GM21619 (cell line): ENCODE results near the gene AMOTL2.

Experiments used
- ATAC-seq: cut with Tn5 transposase; IDR thresholded peaks from one replicate; pipeline ENCODE4 v1.9.1; 2021; ENCODE audit not compliant: unreplicated experiment

The AMOTL2 gene

GRCh38 chr3:134380249-134380648, 6.0 kb upstream of the AMOTL2 start:
- no peak for ATAC-seq

DNA sequence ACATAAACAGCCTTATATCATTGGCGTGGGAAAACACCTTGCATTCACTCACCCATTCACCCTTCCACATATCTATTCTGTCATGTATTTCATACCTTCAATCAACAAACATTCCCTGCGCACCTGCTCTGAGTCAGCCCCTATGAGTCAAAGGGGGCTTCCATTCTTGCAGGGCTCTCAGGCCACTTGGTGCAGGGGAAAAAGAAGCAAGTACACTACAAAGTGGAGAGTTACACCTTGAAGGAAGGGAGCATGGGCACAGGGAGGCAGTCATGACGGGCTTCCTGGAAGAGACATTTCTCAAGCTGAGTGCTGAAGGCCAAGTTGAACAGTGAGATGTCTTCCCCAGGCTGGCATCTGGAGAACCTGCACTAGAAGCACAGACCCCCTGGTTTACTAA, 4.6 kb upstream of the AMOTL2 start:
- no peak for ATAC-seq

DNA sequence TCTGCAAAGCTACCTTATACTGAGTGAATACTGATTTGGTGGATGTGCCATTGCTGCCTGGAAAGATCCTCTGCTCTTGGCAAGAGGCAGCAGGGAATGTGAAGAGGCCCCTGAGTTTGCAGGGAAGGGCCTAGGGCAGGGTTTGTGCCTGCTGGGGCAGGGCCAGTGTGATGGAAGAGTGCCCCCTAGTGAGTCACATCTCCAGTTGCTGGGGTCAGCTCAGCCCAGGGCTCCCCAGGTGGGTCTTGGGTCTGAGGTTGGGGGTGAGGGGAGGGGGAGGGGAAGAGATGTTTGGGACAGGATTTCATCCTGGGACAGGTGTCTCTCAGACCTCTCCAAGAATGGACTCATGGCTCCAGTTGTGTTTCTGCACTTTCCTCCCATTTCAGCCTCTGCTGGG, 4.1 kb upstream of the AMOTL2 start:
- no peak for ATAC-seq

DNA sequence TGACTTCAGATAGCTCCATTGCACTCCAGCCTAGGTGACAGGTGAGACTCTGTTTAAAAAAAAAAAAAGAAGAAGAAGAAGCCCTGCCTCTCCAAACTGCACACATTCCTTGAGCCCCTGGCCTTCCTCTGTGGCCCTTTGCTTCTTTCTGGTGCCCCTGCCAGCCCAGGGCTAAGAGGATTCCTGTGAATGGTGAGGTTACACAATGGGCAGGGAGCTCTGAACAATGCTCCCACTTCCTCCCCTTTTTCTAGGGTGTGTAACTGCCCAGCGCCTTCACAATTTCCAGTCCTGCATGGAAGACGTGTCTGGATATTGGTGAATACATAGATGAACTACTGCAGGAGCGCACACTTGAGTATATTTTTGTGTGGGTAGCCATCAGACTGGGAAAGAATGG, 3.6 kb upstream of the AMOTL2 start:
- no peak for ATAC-seq

GRCh38 chr3:134376786-134377426, 2.7 kb upstream of the AMOTL2 start:
- no peak for ATAC-seq

GRCh38 chr3:134376385-134376765, 2.1 kb upstream of the AMOTL2 start:
- ATAC-seq, result no peak

DNA sequence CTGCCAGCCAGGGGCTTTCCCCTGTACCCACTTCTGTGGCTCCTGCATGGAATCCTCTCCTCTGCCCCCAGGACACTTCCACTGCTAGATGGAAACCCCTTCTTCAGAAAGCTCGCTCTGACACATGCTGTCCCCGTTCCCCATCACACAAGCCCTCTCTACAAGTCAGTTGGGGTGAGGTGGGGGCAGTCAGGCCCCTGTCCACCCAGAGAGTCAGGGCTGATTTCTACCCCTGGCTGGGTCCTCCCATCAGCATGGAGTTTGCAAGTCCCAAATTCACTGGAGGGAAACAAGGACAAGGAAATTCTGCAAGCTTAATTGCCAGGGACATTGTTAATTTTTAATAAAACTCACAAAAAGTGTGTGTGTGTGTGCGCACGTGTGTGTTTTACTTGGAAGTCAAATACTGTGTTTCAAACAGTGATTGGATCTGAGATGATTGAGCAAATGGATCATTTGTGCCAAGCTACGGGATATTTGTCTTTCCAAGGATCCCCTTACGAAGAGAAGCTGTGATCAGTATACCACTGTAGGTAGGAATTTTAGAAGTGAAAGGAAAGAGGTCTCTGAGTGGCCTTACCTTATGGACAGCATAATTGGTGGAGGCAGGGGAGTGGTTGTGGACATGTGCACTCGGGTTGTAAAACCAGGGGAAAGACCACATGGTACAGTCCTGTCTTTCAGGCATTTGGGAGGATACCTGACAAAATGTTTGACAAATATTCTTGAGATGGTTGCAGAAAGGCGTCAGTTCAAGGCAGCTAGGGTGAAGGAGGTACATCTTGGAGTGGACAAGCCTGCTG, 1.5 kb upstream of the AMOTL2 start:
- no peak for ATAC-seq

- ATAC-seq, result no peak
Measured at GRCh38 chr3:134374791-134375581, 739 bp upstream of the AMOTL2 start.

GRCh38 chr3:134373271-134374104, 759 bp downstream of the AMOTL2 start:
- ATAC-seq, result no peak

- ATAC-seq, result no peak
Measured at GRCh38 chr3:134372396-134373270, 1.6 kb downstream of the AMOTL2 start.

DNA sequence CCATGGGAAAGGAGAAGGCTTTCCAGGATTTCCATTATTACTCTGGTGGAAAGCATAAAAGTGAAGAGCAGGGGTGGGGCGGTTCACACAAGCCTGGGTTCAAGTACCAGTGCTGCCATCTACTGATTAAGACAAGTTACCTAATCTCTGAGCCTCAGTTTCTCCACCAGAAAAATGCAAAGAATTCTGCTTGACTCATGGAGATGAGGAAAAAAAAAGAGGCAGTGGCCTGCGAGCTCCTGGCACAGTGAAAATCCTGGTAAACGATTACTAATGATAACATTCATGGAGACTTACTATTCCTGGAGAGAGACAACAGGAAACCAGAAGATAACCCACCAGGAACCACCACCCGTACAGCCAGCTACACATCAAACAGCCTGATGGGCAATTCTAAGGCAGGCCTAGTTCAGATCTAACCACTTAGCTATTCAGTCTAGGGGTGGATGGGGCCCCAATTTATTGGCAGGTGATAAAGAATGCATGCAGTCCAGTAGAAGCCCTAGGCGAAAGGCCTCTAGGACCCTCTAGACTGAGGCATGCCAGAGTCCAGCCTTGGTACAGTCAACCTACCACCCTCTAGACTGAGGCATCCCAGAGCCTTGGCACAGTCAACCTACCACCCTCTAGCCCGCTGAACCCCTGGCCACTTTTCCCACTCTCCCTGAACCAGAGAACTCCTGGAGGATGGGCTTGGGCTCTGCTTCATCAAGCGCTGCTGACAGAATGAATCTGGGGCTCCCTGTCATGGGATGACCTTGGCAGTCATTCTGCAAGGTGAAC, 2.5 kb downstream of the AMOTL2 start:
- ATAC-seq, result no peak

- no peak for ATAC-seq
Measured at GRCh38 chr3:134370611-134371531, 3.4 kb downstream of the AMOTL2 start.

DNA sequence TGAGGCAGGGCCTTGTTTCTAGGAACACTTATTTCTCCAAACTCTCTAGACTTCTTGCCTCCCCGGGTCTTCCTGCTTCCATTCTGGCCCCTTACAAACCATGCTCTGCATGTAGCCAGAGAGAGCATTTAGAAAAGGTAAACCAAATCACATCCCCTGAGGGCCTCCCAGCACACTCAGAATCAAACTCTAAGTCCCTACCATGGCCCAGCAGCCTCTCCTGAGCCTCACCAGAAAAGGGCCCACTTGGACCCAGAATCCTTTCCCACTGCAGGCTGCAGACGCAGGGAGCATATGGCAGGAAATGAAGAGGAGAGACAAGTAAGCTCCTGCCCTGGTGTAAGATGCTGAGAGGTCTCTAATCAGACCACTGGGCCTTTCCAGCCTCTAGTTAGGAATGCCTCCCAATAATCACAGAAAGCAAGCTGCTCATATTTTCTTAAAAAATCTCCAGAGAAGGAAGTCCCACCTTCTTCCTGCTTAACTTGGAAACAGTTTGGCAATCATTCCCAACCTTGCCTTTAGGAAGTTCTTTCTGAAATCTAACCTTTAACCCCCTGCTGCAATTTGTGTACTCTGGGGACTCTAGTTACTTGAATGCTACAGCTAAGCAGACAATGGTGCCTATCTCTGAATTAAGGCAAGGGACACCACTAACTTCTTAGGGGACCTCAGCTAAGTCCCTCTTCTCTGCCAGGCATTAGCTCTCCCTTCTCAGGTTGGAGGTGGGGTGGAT, 4.2 kb downstream of the AMOTL2 start:
- no peak for ATAC-seq

GRCh38 chr3:134369231-134369741, 5.0 kb downstream of the AMOTL2 start:
- no peak for ATAC-seq

DNA sequence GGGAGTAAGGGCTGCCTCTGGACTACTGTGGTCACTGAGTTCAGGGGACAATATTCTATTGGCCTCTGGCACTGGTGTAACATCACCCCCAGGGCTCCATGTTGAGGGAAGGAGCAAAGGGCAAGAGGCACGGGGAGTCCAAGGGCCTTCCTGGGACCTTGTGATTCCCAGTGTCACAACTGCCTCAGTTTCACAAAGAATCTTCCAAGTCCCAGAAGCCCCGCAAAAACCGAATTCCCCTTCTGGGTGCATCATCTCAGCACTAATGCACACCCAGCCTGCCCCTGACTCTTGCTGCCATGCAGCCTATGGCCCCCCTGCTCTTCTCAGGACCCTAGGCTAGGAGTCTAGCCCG, 5.5 kb downstream of the AMOTL2 start:
- no peak for ATAC-seq

GRCh38 chr3:134367869-134368750, 6.1 kb downstream of the AMOTL2 start:
- ATAC-seq, result no peak
